NT2/D1 (cell line): ENCODE measurements around the gene PPP2R3A.

Experiments
- SUZ12 ChIP-seq: IDR thresholded peaks from 2 replicates; pipeline ENCODE4 v1.6.1; 2011; ENCODE audit not compliant: insufficient read length, insufficient read depth; ENCODE audit errors: extremely low read depth
- YY1 ChIP-seq: IDR thresholded peaks from 2 replicates; pipeline ENCODE4 v1.6.1; 2011; ENCODE audit not compliant: insufficient read length, insufficient read depth
- ZNF274 ChIP-seq: IDR thresholded peaks from 2 replicates; pipeline ENCODE4 v1.6.1; 2011; ENCODE audit warnings: mild to moderate bottlenecking, low read depth, low read length

GRCh38 chr3:136134091-136134490 lies 168.6 kb downstream of the PPP2R3A start:
- TF ChIP-seq ZNF274 = no peak
- TF ChIP-seq YY1 = no peak
- no peak for TF ChIP-seq SUZ12
